NB4 (cell line): ENCODE data around the gene ANKRD33B.

Source experiments
- MAX ChIP-seq: IDR thresholded peaks from 2 replicates; pipeline ENCODE4 v1.6.1; 2011; ENCODE audit warnings: low read depth, low read length
- MYC ChIP-seq: IDR thresholded peaks from 2 replicates; pipeline ENCODE4 v1.6.1; 2011; ENCODE audit warnings: low read depth, low read length
- POLR2A ChIP-seq: IDR thresholded peaks from 2 replicates; pipeline ENCODE4 v1.6.1; 2011; ENCODE audit warnings: mild to moderate bottlenecking; ENCODE audit not compliant: insufficient read length; ENCODE audit errors: extremely low read depth
- TF ChIP-seq, protein P1 (sequence below): IDR thresholded peaks from one replicate; pipeline ENCODE4 v1.5.1; 2012; ENCODE audit warnings: low read depth, low read length

- no peak for TF ChIP-seq POLR2A
- TF ChIP-seq, protein P1, sequence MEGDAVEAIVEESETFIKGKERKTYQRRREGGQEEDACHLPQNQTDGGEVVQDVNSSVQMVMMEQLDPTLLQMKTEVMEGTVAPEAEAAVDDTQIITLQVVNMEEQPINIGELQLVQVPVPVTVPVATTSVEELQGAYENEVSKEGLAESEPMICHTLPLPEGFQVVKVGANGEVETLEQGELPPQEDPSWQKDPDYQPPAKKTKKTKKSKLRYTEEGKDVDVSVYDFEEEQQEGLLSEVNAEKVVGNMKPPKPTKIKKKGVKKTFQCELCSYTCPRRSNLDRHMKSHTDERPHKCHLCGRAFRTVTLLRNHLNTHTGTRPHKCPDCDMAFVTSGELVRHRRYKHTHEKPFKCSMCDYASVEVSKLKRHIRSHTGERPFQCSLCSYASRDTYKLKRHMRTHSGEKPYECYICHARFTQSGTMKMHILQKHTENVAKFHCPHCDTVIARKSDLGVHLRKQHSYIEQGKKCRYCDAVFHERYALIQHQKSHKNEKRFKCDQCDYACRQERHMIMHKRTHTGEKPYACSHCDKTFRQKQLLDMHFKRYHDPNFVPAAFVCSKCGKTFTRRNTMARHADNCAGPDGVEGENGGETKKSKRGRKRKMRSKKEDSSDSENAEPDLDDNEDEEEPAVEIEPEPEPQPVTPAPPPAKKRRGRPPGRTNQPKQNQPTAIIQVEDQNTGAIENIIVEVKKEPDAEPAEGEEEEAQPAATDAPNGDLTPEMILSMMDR = no peak
- no peak for TF ChIP-seq MAX
- no peak for TF ChIP-seq MYC
Observed at GRCh38 chr5:10642367-10642766, 78.5 kb downstream of the ANKRD33B start.
